Measurements from ENCODE around the gene AASS.
"Not testable (repeated sequence)": the region's sequence is repeated elsewhere in the genome, so short reads cannot be mapped to it uniquely, and the experiment has no call there.

The AASS gene

GRCh38 chr7:122143751-122144711, at the start of gene AASS:
AASS (minus strand) TSS chr7:122144249; CDS start chr7:122133726, 10,523 bp downstream.
- DNase-seq = no peak

DNA sequence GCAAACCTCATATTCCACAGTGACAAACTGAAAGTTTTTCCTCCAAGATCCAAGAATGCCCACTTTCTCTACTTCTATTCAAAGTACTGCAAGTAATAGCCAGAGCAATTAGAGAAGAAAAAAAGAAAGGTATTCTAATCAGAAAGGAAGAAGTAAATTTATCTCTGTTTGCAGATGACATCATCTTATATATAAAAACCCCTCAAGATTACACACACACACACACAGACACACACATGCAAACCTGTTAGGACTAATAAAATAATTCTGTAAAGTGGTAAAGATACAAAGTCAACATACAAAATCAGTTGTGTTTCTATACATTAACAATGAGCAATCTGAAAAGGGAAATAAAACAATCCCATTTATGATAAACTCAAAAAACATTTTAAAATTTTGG, 44.7 kb upstream of the AASS start:
- DNase-seq = no peak

GRCh38 chr7:122183106-122183505, 39.1 kb upstream of the AASS start:
- no peak for DNase-seq

GRCh38 chr7:122182081-122182480, 38.0 kb upstream of the AASS start:
- no peak for DNase-seq

GRCh38 chr7:122172144-122172543, 28.1 kb upstream of the AASS start:
- DNase-seq = not testable (repeated sequence)

DNA sequence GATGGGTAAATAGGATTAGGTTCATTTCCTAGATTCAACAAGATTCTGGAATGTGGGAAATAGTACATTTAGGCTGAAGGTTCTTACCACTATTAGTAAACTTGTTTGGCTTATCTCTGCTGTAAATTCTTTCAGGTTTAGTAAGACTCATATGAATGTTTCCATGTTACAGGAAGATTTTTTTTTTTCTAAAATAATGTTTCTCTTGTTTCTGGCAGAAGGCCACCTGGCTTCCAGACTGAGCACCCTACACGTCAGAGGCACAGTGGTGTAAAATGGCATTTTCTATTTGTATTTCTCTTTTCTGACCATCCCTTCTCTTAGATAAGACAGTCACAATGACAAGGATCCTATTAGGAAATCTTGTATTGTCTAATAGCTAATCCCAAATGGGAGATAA, 22.7 kb upstream of the AASS start:
- DNase-seq = no peak

GRCh38 chr7:122166275-122166674, 22.2 kb upstream of the AASS start:
- no peak for DNase-seq

GRCh38 chr7:122161628-122162027, 17.6 kb upstream of the AASS start:
- no peak for DNase-seq

DNA sequence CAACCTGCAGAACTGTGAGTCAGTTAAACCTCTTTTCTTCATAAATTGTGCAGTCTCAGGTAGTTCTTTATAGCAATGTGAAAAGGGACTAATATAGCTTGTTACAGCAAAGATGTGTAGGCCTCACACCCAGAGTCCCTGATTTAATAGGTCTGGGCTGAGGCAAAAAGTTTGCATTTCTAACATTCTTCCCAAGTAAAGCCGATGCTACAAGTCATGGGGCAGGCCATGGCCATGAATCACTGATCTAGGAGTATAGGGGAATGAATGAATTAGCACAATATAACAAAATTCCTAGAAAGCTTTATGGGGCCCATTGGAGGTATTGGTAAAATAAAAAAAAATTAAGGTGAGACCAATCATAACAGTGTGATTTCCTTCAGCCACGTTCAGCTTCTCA, 11.5 kb upstream of the AASS start:
- no peak for DNase-seq

- DNase-seq = no peak
Measured at GRCh38 chr7:122148878-122149277, 4.8 kb upstream of the AASS start.

GRCh38 chr7:122148081-122148480, 4.0 kb upstream of the AASS start:
- DNase-seq = no peak

DNA sequence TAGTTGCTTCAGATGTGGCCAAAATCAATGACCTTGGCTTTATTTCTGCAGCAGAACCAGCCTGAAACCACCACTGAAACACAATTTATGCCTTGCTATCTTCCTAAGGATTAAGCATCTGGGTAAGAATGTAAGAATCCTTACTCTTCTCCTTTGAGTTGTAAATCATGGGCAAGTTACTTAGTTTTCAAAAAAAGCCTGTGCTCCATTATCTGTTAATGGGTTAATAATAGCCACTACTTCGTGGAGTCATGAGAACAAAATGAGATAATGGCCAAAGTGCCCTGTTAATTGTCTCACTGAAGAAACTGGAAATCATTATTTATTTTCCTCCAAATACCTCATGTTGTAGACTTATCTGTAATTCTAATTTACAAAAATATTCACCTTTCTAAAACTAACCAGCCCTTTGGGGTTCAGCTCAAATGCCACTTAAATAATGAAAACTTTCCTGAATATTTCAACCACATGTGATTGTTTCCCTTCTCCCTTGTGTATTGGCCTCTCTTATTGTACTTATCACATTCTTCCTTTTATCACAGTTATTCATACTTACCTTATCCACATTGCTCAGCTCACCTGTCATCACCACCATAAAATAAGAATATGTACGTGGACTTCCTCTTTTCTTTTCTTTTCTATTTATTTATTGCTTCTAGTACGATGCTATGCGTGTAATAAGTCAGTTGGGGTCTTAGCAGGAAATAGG, 2.0 kb upstream of the AASS start:
- DNase-seq = no peak

DNA sequence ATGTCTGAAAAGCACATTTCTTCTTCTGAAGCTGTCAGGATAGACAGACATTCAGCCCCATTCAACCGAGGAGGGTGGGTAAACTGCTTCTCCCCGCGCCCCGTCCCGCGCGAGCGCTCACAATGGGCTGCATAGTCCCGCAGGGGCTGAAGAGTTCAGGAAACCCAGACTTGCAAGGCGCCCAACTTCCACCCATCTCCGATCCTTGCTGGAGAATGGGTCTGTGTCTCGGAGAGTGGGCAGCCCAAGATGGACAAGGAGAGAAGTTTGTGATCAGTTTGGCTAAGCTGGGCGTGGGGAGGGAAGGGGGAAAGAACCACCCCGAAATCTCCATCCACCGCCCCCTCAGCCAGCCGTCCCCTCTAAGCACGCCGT, 686 bp downstream of the AASS start:
- DNase-seq = no peak

DNA sequence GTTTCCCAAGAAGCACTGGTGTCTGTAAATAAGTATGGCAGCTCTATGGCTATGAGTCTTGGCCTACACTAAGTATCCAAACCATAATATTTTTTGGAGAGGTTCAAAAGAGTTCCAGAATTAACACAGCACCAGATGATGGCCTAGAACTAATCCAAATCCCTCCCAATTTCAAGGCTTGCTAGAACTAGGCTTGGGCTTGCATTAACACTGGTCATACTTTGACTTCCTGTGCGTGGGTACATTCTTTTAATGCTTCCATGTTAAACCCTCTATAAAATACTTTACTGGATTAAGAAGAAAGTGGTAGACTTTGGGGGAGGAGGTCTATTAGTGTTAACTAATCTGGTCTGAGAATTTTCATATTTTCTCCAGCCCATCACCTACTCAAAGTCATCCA, 3.1 kb downstream of the AASS start:
- no peak for DNase-seq

GRCh38 chr7:122137251-122138077, 6.6 kb downstream of the AASS start:
- no peak for DNase-seq

DNA sequence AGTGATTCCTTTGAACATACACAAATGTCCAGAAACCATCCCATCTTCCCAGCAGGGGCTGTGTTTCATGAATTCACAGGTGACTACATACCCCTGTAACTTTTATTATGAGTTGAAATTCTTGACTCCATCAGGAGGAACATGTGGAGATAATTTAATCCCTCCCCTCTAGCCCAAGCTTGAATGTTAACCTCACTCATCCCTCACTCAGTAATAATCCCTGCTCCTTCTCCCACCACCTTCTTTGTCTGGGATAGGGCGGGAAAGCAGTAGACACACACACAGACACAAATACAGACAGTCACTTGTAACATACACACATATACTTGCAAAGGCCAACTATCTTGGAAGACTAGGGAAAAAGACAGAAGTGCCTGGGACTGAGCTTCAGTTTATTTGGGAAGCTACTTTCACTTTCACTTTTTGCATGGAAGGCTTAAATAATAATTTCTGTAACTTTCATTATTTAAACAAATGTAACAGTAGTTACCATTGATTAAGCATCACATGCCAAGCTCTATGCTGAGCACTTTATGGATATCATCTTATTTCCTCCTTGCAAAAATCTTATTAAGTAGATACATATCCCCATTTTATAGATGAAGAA, 7.3 kb downstream of the AASS start:
- no peak for DNase-seq

DNA sequence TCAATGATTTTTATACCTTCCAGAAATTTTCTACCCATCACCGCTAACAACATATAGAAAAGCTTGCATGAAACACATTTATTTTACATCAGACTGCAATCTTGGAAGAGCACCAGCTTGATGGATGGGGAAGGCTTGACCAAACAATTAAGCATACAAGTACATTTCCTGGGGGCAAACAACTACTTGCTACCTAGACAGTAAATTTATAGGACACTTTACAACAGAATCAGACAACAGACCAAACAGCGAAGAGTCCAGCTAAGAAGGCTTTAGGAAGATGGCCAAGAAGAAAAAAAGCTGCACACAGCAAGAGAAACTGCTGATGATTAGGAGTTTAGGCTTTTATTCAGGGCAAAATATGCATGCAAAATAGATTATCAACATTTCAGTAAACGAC, 8.0 kb downstream of the AASS start:
- DNase-seq = no peak

GRCh38 chr7:122135275-122135674, 8.8 kb downstream of the AASS start:
- no peak for DNase-seq

- DNase-seq = not testable (repeated sequence)
Measured at GRCh38 chr7:122134793-122135192, 9.3 kb downstream of the AASS start.

- DNase-seq = no peak
Measured at GRCh38 chr7:122133477-122133876, 10.6 kb downstream of the AASS start.

GRCh38 chr7:122132341-122132740, 11.7 kb downstream of the AASS start:
- DNase-seq = no peak

DNA sequence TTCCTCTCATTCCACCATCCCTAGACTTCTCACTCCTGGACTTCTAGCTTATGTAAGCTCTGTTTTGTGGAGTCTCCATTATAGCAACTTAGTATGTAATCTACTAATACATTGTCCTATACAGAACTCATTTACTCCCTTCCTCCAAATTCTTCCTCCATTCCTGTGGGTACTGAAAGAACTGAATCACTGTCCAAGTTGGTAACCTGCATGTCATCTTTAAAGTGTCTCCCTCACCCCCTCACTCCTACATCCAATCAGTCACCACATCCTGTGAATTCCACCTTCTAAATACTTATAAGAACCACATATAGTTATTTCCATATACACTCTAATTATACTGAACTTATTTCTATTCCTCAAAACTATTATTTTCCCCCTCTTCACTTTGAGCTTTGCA, 20.3 kb downstream of the AASS start:
- DNase-seq = no peak

- DNase-seq = no peak
Measured at GRCh38 chr7:122118757-122119156, 25.3 kb downstream of the AASS start.
